Parathyroid adenoma (tissue), 2 donors: ENCODE data around the gene DNMBP.

Experiments used
- H2AFZ ChIP-seq: fragments of 300-600 bp; sonication (generic); one replicate; pipeline ENCODE4 v1.7.0; 2017; ENCODE audit warnings: antibody characterized with exemption, mild to moderate bottlenecking
- H3K27ac ChIP-seq: fragments of 300-600 bp; sonication (generic); one replicate; pipeline ENCODE4 v1.7.0; 2017
- H3K27me3 ChIP-seq: fragments of 300-600 bp; sonication (generic); one replicate; pipeline ENCODE4 v1.7.0; 2017; ENCODE audit warnings: low read length; ENCODE audit not compliant: control insufficient read depth, insufficient read depth
- H3K36me3 ChIP-seq: fragments of 300-600 bp; sonication (generic); one replicate; pipeline ENCODE4 v1.7.0; 2017; ENCODE audit warnings: low read length; ENCODE audit not compliant: control insufficient read depth, insufficient read depth
- H3K4me1 ChIP-seq: fragments of 300-600 bp; sonication (generic); one replicate; pipeline ENCODE4 v1.7.0; 2017; ENCODE audit warnings: control low read depth
- H3K4me2 ChIP-seq: fragments of 300-600 bp; sonication (generic); one replicate; pipeline ENCODE4 v1.7.0; 2017; ENCODE audit warnings: low read length
- H3K4me3 ChIP-seq: fragments of 300-600 bp; sonication (generic); one replicate; pipeline ENCODE4 v1.7.0; 2017; ENCODE audit warnings: low read depth, low read length
- H3K79me2 ChIP-seq: fragments of 300-600 bp; sonication (generic); one replicate; pipeline ENCODE4 v1.7.0; 2017; ENCODE audit warnings: control low read depth
- H3K9ac ChIP-seq: fragments of 300-600 bp; sonication (generic); one replicate; pipeline ENCODE4 v1.7.0; 2017; ENCODE audit warnings: mild to moderate bottlenecking
- H3K9me3 ChIP-seq: fragments of 300-600 bp; sonication (generic); one replicate; pipeline ENCODE4 v1.7.0; 2017; ENCODE audit warnings: low read length; ENCODE audit not compliant: control insufficient read depth
- TF ChIP-seq, protein P1 (sequence below): fragments of 300-600 bp; sonication (generic); IDR thresholded peaks from one replicate; pipeline ENCODE4 v1.7.0; 2017; ENCODE audit warnings: antibody characterized with exemption, mild to moderate bottlenecking
- donor health status: primary hyperparathyroidism.

DNMBP gene, protein sequence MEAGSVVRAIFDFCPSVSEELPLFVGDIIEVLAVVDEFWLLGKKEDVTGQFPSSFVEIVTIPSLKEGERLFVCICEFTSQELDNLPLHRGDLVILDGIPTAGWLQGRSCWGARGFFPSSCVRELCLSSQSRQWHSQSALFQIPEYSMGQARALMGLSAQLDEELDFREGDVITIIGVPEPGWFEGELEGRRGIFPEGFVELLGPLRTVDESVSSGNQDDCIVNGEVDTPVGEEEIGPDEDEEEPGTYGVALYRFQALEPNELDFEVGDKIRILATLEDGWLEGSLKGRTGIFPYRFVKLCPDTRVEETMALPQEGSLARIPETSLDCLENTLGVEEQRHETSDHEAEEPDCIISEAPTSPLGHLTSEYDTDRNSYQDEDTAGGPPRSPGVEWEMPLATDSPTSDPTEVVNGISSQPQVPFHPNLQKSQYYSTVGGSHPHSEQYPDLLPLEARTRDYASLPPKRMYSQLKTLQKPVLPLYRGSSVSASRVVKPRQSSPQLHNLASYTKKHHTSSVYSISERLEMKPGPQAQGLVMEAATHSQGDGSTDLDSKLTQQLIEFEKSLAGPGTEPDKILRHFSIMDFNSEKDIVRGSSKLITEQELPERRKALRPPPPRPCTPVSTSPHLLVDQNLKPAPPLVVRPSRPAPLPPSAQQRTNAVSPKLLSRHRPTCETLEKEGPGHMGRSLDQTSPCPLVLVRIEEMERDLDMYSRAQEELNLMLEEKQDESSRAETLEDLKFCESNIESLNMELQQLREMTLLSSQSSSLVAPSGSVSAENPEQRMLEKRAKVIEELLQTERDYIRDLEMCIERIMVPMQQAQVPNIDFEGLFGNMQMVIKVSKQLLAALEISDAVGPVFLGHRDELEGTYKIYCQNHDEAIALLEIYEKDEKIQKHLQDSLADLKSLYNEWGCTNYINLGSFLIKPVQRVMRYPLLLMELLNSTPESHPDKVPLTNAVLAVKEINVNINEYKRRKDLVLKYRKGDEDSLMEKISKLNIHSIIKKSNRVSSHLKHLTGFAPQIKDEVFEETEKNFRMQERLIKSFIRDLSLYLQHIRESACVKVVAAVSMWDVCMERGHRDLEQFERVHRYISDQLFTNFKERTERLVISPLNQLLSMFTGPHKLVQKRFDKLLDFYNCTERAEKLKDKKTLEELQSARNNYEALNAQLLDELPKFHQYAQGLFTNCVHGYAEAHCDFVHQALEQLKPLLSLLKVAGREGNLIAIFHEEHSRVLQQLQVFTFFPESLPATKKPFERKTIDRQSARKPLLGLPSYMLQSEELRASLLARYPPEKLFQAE (N-terminal part only)

DNA sequence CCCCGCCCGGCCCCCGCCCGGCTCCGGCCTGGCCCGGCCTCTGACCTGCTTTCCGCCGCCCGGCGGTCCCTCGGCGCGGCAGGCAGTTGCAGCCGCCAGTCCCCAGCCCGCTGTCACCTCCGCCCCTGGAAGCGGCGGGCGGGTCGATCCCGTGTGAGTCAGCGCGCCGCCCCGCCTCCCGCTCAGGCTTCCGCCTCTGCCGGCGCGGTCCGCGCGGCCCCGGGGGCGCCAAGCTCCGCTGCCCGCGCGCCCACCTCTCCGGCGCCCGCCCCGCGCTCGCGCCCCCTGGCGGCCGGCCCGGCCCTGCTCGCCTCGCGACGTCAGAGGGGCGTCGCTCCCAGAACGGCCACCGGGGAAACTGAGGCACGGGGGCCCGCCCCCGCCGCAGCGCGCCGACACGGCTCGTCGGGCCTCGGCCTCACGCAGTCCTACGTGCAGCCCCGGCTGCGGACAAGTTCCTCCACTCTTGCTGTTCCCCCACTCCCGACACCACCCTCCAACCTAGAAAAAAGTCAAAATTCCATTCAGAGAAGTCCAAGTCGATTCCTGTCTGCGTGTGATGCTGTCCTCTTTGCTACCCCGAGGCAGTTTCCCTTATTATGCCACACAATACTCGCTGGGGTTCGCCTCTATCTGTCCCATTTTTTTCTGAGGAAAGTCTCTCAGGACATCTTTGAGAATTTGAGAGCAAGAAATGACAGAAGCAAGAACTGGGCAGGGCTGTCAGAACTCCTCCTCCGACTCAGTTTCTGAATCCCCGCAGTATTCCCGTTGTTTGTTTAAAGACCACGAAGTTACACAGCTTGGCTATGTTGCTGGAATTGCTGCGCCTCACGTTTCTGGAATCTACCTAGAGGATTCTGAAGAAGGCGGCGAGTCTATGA, at the start of gene DNMBP:
Gene DNMBP (minus strand): TSS at position 155 of the 884 bp plus-strand sequence. CDS start 37,823 bp downstream, outside the sequence.
- H3K27ac ChIP-seq, result peak within 1 kb of the TSS; percentile 95
- TF ChIP-seq, protein P1, sequence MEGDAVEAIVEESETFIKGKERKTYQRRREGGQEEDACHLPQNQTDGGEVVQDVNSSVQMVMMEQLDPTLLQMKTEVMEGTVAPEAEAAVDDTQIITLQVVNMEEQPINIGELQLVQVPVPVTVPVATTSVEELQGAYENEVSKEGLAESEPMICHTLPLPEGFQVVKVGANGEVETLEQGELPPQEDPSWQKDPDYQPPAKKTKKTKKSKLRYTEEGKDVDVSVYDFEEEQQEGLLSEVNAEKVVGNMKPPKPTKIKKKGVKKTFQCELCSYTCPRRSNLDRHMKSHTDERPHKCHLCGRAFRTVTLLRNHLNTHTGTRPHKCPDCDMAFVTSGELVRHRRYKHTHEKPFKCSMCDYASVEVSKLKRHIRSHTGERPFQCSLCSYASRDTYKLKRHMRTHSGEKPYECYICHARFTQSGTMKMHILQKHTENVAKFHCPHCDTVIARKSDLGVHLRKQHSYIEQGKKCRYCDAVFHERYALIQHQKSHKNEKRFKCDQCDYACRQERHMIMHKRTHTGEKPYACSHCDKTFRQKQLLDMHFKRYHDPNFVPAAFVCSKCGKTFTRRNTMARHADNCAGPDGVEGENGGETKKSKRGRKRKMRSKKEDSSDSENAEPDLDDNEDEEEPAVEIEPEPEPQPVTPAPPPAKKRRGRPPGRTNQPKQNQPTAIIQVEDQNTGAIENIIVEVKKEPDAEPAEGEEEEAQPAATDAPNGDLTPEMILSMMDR, result peak; percentile 52
- peaks cover 16% of the 10 kb centered on the region for H3K4me1 ChIP-seq
- H3K36me3 ChIP-seq, result no peaks in the 10 kb centered on the region
- H3K79me2 ChIP-seq, result peaks cover 19% of the 10 kb centered on the region
- no peaks in the 10 kb centered on the region for H3K9me3 ChIP-seq
- peak within 1 kb of the TSS; percentile 94 for H3K4me2 ChIP-seq
- H2AFZ ChIP-seq, result peak within 1 kb of the TSS; percentile 87
- H3K27me3 ChIP-seq, result no peaks in the 10 kb centered on the region
- peak within 1 kb of the TSS; percentile 80 for H3K4me3 ChIP-seq
- H3K9ac ChIP-seq, result peak within 1 kb of the TSS; percentile 88

DNA sequence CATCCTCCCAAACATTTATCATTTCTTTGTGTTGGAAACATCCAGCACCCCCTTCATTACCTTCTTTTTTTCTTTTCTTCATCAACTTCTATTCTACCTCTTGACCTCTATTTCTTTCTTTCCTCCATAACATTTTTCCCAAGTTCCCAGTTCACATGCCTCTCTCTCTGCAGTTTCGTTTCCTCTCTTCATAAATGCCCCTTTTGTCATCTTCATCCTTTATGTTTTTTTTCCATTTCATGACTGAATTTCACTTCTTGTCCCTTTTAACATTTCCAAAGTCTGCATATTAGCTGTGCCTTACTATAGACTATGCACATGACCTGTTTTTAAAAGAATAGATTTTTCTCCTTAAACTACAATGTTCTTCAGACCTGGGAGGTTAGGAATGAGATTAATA, 48.2 kb upstream of the DNMBP start:
- Histone ChIP-seq H3K9me3 (no peaks in the 10 kb centered on the region), H3K4me2 (no peak overlapping the region), H3K9ac (no peak overlapping the region), H2AFZ (no peak overlapping the region), H3K4me1 (no peaks in the 10 kb centered on the region), H3K36me3 (no peaks in the 10 kb centered on the region), H3K79me2 (no peaks in the 10 kb centered on the region), H3K27me3 (no peaks in the 10 kb centered on the region), H3K27ac (no peak overlapping the region), H3K4me3 (no peak overlapping the region)
- TF ChIP-seq, protein P1, result no peak

DNA sequence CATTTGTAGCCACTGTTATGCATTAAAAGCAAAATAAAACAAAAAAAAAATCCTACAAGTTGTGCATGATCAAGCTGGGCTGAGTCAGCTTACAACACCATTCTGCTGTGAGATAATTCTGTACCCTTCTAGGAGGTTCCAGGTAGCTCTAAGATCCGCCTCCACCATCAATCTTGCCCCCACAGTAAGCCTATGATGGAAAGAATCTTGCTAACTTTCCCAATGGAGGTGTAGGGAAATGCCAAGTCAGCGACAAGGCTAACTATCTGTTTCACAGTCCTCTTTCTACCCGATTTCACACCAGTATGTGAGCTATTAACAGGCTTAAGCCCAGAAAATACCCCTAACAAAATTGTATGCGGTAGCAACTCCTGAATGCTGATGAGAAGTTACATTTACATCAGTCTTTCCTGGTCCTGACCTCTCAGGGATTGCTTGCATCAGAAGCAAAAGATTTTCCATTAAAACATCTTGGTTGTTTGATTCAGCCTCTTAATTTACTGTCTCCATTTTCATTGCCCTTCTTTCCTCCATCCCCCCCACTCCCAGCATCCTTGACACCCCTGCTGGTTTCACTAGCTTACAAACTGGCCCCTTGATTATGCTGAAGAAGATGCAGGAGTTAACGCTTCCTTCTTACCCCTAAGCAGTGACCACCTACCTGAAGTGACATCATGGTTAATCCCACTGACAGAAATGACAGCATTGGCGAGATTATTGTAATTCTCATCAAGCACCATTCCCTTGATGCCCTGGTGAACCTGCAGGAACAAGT, 44.1 kb upstream of the DNMBP start:
- no peak overlapping the region for H3K27ac ChIP-seq
- H3K4me1 ChIP-seq, result no peaks in the 10 kb centered on the region
- TF ChIP-seq, protein P1, result no peak
- no peaks in the 10 kb centered on the region for H3K27me3 ChIP-seq
- no peak overlapping the region for H3K4me2 ChIP-seq
- no peaks in the 10 kb centered on the region for H3K9me3 ChIP-seq
- H3K9ac ChIP-seq, result no peak overlapping the region
- no peaks in the 10 kb centered on the region for H3K36me3 ChIP-seq
- peak overlapping the region; percentile 31 for H2AFZ ChIP-seq
- no peak overlapping the region for H3K4me3 ChIP-seq
- no peaks in the 10 kb centered on the region for H3K79me2 ChIP-seq
